Central memory CD8-positive, alpha-beta T cell (primary cell): Measurements from ENCODE around the gene TMPRSS11F.

Experiments
- ATAC-seq: fragments of 150-1000 bp; cut with Tn5 transposase; replicated peaks from 2 replicates; pipeline ENCODE4 v1.10.0; 2022; ENCODE audit warnings: mild to moderate bottlenecking, moderate FRiP score, moderate number of reproducible peaks; ENCODE audit not compliant: poor library complexity, severe bottlenecking; ENCODE audit errors: extremely low read depth
- DNase-seq, 2 donors: peaks; one replicate each; pipeline ENCODE4 v3.0.0; 2021; ENCODE audit warnings: low spot score in 2 of 2
- H3K27ac Mint-ChIP-seq: one replicate; pipeline ENCODE4 v1.8.0; 2022; ENCODE audit warnings: low read depth, mild to moderate bottlenecking, moderate library complexity, mixed read lengths
- H3K27me3 Mint-ChIP-seq: one replicate; pipeline ENCODE4 v1.8.0; 2022; ENCODE audit warnings: mixed read lengths
- H3K36me3 Mint-ChIP-seq: one replicate; pipeline ENCODE4 v1.8.0; 2022; ENCODE audit warnings: mild to moderate bottlenecking, moderate library complexity, mixed read lengths; ENCODE audit not compliant: insufficient read depth
- H3K4me1 Mint-ChIP-seq: one replicate; pipeline ENCODE4 v1.8.0; 2022; ENCODE audit warnings: mixed read lengths
- H3K4me3 Mint-ChIP-seq: one replicate; pipeline ENCODE4 v1.8.0; 2022; ENCODE audit warnings: mild to moderate bottlenecking, moderate library complexity, mixed read lengths
- H3K9me3 Mint-ChIP-seq: one replicate; pipeline ENCODE4 v1.8.0; 2022; ENCODE audit warnings: mixed read lengths

The TMPRSS11F gene

DNA sequence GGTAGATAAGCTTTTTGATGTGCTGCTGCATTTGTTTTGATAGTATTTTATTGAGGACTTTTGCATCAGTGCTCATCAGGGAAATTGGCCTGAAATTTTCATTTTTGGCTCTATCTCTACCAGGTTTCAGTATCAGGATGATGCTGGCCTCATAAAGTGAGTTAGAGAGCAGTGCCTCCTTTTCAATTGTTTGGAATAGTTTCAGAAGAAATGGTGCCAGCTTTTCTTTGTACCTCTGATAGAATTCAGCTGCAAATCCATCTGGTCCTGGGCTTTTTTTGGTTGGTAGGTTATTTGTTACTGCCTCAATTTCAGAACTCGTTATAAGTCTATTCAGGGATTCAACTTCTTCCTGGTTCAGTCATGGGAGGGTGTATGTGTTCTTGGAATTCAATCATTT lies 15.6 kb upstream of the TMPRSS11F start:
- H3K27ac Mint-ChIP-seq: no peak overlapping the region
- H3K4me1 Mint-ChIP-seq: no peaks in the 10 kb centered on the region
- H3K27me3 Mint-ChIP-seq: no peaks in the 10 kb centered on the region
- no peak for DNase-seq
- no peak overlapping the region for H3K4me3 Mint-ChIP-seq
- no peaks in the 10 kb centered on the region for H3K36me3 Mint-ChIP-seq
- H3K9me3 Mint-ChIP-seq: peaks cover 6% of the 10 kb centered on the region
- no peak for ATAC-seq

DNA sequence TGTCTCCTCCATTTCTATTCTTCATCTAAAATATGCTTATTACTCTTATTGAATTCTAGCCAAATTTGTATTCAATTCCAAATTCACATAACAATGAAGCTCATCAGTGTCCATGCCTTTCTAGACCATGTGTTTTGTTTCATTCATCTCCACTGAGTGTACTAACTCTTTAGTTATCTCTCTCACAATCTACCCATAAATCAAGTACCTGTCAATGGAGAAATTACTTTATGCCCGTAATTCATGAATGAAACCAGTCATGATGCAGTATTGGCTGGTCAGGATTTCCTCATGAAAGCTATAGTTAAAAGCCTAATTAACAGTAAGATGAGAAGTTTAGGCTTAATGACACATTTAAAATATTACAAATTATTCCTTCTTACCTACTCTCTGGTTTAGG lies 12.2 kb upstream of the TMPRSS11F start:
- DNase-seq (no peak), ATAC-seq (no peak)
- H3K9me3 Mint-ChIP-seq: no peaks in the 10 kb centered on the region
- no peak overlapping the region for H3K4me3 Mint-ChIP-seq
- no peak overlapping the region for H3K27ac Mint-ChIP-seq
- no peaks in the 10 kb centered on the region for H3K36me3 Mint-ChIP-seq
- H3K4me1 Mint-ChIP-seq: no peaks in the 10 kb centered on the region
- H3K27me3 Mint-ChIP-seq: no peaks in the 10 kb centered on the region

DNA sequence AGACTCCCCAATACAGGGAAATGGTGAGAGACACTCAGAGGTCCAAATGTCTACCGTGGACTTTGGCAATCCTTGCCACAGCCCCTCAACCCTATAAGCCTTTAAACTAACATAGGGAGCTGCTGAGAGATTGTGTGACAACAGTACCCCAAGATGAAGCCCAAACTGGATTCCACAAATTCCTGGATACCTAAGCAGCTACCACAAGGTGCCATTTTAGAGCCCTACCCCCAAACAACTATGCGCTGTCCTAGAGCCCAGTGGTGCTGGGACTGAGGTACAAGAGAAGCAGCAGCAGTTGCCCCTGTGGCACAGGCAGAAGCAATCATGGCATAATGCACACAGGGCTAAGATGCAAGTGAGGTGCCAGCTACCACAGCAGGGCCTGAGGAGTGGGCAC lies 2.7 kb upstream of the TMPRSS11F start:
- Mint-ChIP-seq H3K27me3 (no peaks in the 10 kb centered on the region), H3K27ac (no peak overlapping the region), H3K4me3 (no peak overlapping the region), H3K4me1 (no peaks in the 10 kb centered on the region), H3K36me3 (no peaks in the 10 kb centered on the region), H3K9me3 (peaks cover 5% of the 10 kb centered on the region)
- no peak for DNase-seq
- no peak for ATAC-seq

DNA sequence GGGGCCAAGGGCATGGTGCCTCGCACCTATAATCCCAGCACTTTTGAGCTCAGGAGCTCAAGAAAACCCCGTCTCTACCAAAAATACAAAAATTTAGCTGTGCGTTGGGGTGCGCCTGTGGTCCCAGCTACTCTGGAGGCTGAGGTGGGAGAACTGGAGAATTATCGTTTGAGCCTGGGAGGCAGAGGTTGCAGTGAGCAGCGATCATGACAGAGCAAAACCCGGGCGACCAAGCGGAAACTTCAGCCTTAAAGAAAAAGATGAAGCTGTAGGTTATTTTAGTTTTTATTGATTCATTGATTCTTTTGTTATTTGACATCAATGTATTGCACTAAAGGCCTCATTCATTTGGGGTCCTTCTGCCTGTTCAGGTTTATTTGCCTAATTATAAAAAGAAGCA lies 5.4 kb downstream of the TMPRSS11F start:
- ATAC-seq: no peak
- no peaks in the 10 kb centered on the region for H3K27me3 Mint-ChIP-seq

DNA sequence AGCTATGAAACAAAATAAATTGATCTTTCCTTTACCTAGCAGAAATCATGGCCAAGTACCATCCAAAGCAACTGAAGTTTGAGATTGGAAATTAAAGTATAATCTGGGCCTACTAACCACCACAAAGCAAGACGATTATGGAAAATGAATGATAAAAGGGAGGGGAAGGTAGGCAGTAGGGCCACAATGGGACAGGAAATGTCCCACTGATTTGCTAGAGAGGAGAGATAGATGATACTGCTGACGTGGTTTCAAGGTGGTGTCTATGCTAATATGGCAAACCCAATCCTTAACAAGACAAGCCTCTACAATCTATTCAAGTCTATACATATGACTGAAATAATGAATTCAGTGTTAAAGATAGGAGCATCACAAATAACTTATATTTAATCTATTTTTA lies 6.1 kb downstream of the TMPRSS11F start:
- no peaks in the 10 kb centered on the region for H3K9me3 Mint-ChIP-seq
- no peak overlapping the region for H3K4me3 Mint-ChIP-seq
- H3K27ac Mint-ChIP-seq: no peak overlapping the region
- H3K27me3 Mint-ChIP-seq: no peaks in the 10 kb centered on the region
- no peak for ATAC-seq
- no peak for DNase-seq
- no peaks in the 10 kb centered on the region for H3K36me3 Mint-ChIP-seq
- H3K4me1 Mint-ChIP-seq: no peaks in the 10 kb centered on the region

More for the DNA sequence above, 5.4 kb downstream of the TMPRSS11F start:
- Mint-ChIP-seq H3K27ac (no peak overlapping the region), H3K4me3 (no peak overlapping the region), H3K36me3 (no peaks in the 10 kb centered on the region), H3K9me3 (no peaks in the 10 kb centered on the region), H3K4me1 (no peaks in the 10 kb centered on the region)
- no peak for DNase-seq

DNA sequence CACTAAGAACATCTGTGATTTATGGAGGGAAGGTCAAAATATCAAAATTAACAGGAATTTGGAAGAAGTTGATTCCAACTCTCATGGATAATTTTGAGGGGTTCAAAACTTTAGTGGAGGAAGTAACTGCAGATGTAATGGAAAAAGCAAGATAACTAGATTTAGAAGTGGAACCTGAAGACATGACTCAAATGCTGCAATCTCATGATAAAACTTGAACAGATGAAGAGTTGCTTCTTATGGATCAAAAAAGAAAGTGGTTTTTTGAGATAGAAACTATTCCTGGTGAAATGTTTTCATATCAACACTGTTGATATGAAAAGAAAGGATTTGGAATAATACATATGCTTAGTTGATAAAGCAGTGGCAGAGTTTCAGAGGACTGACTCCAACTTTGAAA lies 9.7 kb downstream of the TMPRSS11F start:
- DNase-seq (no peak), ATAC-seq (no peak)
- Mint-ChIP-seq H3K9me3 (no peaks in the 10 kb centered on the region), H3K27me3 (no peaks in the 10 kb centered on the region), H3K36me3 (peaks cover 1% of the 10 kb centered on the region), H3K4me3 (no peak overlapping the region), H3K4me1 (no peaks in the 10 kb centered on the region), H3K27ac (no peak overlapping the region)

DNA sequence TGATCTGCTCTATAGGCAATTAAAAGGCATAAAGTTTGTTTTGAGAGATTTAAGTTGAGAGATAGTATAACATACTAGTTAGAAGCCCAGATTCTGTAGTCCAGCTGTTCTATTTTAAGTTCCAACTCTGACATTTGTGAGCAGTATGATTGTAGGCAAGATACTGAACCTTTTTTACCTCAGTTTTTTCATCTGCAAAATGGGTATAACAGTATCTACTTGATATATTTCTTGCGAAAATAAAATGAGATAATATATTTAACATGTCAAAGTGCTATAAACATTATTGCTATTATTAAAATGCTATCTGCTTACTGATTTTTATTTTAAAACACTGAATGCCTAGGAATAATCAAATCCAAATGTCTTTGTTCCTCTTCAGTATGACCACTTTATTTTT lies 19.2 kb downstream of the TMPRSS11F start:
- no peaks in the 10 kb centered on the region for H3K4me1 Mint-ChIP-seq
- H3K36me3 Mint-ChIP-seq: no peaks in the 10 kb centered on the region
- DNase-seq (no peak), ATAC-seq (no peak)
- no peak overlapping the region for H3K27ac Mint-ChIP-seq
- H3K9me3 Mint-ChIP-seq: peaks cover 17% of the 10 kb centered on the region
- no peaks in the 10 kb centered on the region for H3K27me3 Mint-ChIP-seq
- no peak overlapping the region for H3K4me3 Mint-ChIP-seq

DNA sequence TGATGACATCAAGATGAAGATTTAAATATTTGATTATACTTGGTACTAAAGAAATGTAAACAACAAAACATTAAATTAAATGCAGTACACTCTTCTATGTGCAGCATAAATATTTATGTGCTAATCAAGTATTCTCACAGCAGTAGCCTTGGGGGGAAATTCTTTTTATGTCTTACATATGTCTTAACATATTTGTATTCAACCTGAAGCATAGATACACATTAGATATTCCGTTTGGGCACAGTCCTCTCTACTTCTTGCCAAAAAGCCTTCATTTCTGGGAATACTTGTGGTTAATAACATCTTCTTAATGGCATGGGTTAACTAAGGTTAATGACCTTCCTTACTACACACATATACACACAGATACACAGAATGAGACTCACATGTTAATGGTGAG lies 19.8 kb downstream of the TMPRSS11F start:
- no peaks in the 10 kb centered on the region for H3K27me3 Mint-ChIP-seq
- ATAC-seq (no peak), DNase-seq (no peak)
- no peaks in the 10 kb centered on the region for H3K4me1 Mint-ChIP-seq
- no peak overlapping the region for H3K4me3 Mint-ChIP-seq
- peaks cover 17% of the 10 kb centered on the region for H3K9me3 Mint-ChIP-seq
- H3K36me3 Mint-ChIP-seq: no peaks in the 10 kb centered on the region
- no peak overlapping the region for H3K27ac Mint-ChIP-seq

DNA sequence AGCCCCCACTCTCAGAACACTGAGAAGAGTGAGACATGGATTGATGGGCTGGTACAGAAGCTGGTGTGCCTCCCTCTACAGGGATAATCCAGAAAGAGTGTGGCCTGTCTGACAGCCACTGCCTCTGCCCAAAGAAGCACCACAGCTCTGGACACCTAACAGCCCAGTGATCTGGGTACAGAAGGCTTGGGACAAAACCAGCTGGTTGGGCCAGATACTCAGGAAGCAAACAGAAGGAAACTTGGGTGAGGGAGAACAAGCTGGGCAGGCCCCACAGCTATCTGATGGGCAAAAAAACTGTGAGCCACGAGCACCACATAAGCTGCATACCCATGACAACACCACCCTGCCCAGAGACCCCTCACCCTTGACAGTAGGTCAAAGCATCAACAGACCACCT lies 46.9 kb downstream of the TMPRSS11F start:
- Mint-ChIP-seq H3K4me1 (no peaks in the 10 kb centered on the region), H3K9me3 (peaks cover 18% of the 10 kb centered on the region), H3K4me3 (no peak overlapping the region), H3K27ac (no peak overlapping the region), H3K27me3 (no peaks in the 10 kb centered on the region), H3K36me3 (no peaks in the 10 kb centered on the region)
- ATAC-seq (no peak), DNase-seq (no peak)

DNA sequence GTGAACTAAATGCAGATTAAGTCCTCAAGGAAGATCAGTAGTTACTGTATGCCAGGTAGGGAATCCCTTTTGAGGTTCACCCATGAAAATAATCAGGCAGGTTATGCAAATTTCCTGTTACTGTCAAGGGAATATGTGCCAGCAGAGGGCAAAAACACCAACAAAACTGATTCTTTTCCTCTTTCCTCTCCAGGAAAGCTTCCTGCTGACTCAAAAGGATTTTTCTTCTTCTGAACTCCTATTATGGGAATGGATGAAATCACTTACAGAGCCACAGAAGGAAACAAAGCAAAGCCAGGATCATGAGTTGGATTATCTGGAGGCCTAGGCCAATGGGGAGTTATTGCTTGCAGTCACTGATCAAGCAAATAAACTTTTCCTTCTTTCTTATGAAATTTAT lies 49.7 kb downstream of the TMPRSS11F start:
- DNase-seq (no peak), ATAC-seq (no peak)
- Mint-ChIP-seq H3K27ac (no peak overlapping the region), H3K4me1 (no peaks in the 10 kb centered on the region), H3K36me3 (no peaks in the 10 kb centered on the region), H3K9me3 (peaks cover 11% of the 10 kb centered on the region), H3K27me3 (no peaks in the 10 kb centered on the region), H3K4me3 (no peak overlapping the region)

DNA sequence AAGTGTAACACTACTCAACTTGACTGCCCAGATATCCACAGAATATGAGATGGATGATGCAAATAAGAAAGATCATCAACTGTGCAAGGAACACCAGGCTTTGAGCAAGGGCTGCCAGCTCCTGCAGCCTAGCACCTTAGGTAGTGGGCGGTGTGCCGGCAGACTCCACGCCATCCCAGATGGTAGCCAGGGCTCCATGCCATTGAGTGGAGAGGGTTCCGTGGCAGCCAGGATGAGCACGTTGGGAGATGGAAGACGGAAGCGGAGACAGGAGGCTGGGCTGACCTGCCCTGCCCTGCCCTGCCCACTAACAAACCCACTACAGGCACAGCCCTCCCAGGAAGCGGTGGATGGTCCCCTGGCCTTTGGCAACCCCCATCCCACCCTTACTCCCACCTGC lies 51.9 kb downstream of the TMPRSS11F start:
- no peaks in the 10 kb centered on the region for H3K27me3 Mint-ChIP-seq
- H3K9me3 Mint-ChIP-seq: peaks cover 6% of the 10 kb centered on the region
- no peak overlapping the region for H3K27ac Mint-ChIP-seq
- H3K36me3 Mint-ChIP-seq: no peaks in the 10 kb centered on the region
- no peak for DNase-seq
- no peak for ATAC-seq
- H3K4me3 Mint-ChIP-seq: no peak overlapping the region
- H3K4me1 Mint-ChIP-seq: no peaks in the 10 kb centered on the region

DNA sequence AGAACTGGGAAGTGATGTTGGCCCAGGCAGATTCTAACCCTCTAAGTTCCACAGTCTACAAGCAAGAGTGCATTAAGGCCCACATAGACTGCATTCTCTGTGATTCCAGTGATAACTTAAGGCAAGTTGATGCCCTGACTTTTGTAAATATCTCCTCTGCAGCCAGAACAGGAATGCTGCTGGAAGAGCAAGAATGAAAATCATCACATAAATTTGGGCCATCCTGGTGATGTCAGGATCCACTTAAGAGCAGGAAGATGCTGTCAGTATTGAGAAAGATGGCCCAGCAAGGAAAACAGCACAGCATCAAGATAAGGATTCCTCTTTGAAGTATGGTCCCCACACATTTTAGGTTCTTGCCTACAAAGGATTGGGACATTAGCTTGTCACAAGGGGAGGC lies 52.4 kb downstream of the TMPRSS11F start:
- H3K9me3 Mint-ChIP-seq: peaks cover 6% of the 10 kb centered on the region
- H3K27ac Mint-ChIP-seq: no peak overlapping the region
- H3K4me3 Mint-ChIP-seq: no peak overlapping the region
- H3K36me3 Mint-ChIP-seq: no peaks in the 10 kb centered on the region
- H3K27me3 Mint-ChIP-seq: no peaks in the 10 kb centered on the region
- H3K4me1 Mint-ChIP-seq: no peaks in the 10 kb centered on the region
- DNase-seq: no peak
- ATAC-seq: no peak

DNA sequence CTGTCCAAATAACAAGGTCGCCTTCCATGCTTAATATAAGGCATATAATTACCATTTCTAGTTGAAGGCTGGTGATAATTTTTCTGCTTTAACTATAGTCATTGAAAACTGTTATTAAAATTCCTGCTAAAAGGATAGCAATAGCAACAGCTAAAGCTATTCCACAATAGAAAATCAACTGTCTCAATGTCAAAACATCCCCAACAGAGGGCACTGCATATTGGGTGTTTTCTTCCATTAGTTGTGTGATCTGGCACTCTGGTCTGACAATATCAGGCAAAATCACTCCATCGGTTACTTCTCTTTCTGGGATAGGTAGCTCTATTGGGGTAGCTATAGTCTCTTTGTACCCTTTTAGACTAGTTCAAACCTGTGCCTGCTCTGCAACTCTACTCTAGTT lies 53.5 kb downstream of the TMPRSS11F start:
- H3K27me3 Mint-ChIP-seq: no peaks in the 10 kb centered on the region
- H3K27ac Mint-ChIP-seq: no peak overlapping the region
- H3K4me1 Mint-ChIP-seq: no peaks in the 10 kb centered on the region
- H3K36me3 Mint-ChIP-seq: no peaks in the 10 kb centered on the region
- ATAC-seq (no peak), DNase-seq (no peak)
- H3K4me3 Mint-ChIP-seq: no peak overlapping the region
- H3K9me3 Mint-ChIP-seq: peaks cover 6% of the 10 kb centered on the region

DNA sequence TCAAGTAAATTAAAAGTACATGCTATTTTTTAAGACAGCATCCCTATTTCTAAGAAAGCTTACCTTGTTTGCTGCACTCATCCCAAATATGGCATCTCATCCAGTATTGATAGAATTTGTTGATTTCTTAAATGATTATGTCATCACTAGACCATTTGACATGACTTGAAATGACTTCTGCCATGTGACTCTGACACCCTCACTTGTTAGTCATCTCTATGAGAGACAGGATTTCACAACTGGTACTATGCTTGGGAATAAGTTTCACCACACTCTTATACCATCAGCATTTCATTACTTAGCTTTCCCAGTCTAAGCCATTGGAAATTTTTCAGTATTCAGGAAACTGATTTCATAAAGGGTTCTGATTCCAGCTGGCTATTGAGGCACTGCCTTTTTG lies 55.3 kb downstream of the TMPRSS11F start:
- DNase-seq (no peak), ATAC-seq (no peak)
- Mint-ChIP-seq H3K27me3 (no peaks in the 10 kb centered on the region), H3K27ac (no peak overlapping the region), H3K9me3 (peaks cover 6% of the 10 kb centered on the region), H3K36me3 (no peaks in the 10 kb centered on the region), H3K4me3 (no peak overlapping the region), H3K4me1 (no peaks in the 10 kb centered on the region)
